ENCODE data around the gene ARG1. TPM values are rescaled to one million over a fixed set of nuclear protein-coding genes. Genes with fewer than 3 reads are reported as not detected.
"Not testable (repeated sequence)": the region's sequence is repeated elsewhere in the genome, so short reads cannot be mapped to it uniquely, and the experiment has no call there.

Gene ARG1
- total RNA-seq (1 to 10 TPM in 1 of 2 donors, under 1 TPM in 1; 0.87 to 4.6 TPM), polyA plus RNA-seq (not detected)
- long read RNA-seq, donor 1, transcript ARG1-203 (8 exons, 1,532 nt), result major isoform, 10 of 12 reads
- long read RNA-seq, donor 1, partial matches to known transcripts, result 0 of 12 reads
- long read RNA-seq, donor 1, other reads (novel, unspliced or antisense), result 2 of 12 reads
- long read RNA-seq, donor 2, partial matches to known transcripts, result 0 of 1 reads
- long read RNA-seq, donor 2, other reads (novel, unspliced or antisense), result 1 of 1 reads

DNA sequence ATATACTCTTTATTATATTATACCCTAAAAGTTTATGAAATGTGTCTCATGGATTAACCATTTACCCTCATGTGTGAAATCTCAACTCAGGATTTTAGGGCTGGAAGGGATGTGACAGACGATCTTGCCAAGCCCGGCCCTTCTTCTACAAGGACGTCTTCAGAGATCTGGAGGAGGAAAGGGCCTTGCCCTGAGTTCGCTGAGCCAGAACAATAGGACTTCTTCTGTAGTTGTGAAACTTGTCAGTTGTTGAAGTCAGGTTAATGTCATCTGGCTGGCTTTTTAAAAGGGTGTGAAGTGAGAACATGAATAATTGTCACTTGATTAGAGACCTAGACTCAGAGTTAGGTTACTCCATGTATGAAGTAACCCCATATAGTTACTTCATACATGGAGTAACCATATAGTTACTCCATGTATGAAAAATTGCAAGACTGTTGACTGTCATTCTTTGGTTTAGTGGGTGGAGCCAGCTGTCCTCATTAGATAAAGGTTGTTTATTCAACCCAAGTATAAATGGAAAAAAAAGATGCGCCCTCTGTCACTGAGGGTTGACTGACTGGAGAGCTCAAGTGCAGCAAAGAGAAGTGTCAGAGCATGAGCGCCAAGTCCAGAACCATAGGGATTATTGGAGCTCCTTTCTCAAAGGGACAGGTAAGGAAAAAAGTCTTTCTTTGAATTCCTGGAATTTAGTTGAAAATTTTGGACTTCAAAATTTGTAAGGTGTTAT lies at the start of gene ARG1:
Gene ARG1 (plus strand): TSS at position 541 of the 730 bp plus-strand sequence. CDS start 57 bp downstream, at position 598.
- no peaks in the 10 kb centered on the region for H3K27me3 ChIP-seq (ENCODE audit: control insufficient read depth in 1 of 2, insufficient read depth in 2 of 2, low read length in 1 of 2)
- peaks cover 2 to 6% of the 10 kb centered on the region in 2 donors for H3K36me3 ChIP-seq (ENCODE audit: control insufficient read depth in 1 of 2, insufficient read depth in 2 of 2, low read length in 1 of 2)
- no peak for ATAC-seq (ENCODE audit: low FRiP score)
- intact Hi-C loops (cut with DNase I), result no loop called here
- DNase-seq, result no peak
- H3K4me3 ChIP-seq (ENCODE audit: low read length in 2 of 2), result no peak within 1 kb of the TSS
- H3K4me1 ChIP-seq (ENCODE audit: control insufficient read depth in 1 of 2, insufficient read depth in 2 of 2, low read length in 2 of 2), result no peaks in the 10 kb centered on the region
- no peak within 1 kb of the TSS for H3K27ac ChIP-seq (ENCODE audit: low read depth in 1 of 2, low read length in 2 of 2)
- no peaks in the 10 kb centered on the region for H3K9me3 ChIP-seq (ENCODE audit: control insufficient read depth, low read length)
- 90 to 93% methylated on average over 6 of the region's 6 CpGs for WGBS, 2 donors

DNA sequence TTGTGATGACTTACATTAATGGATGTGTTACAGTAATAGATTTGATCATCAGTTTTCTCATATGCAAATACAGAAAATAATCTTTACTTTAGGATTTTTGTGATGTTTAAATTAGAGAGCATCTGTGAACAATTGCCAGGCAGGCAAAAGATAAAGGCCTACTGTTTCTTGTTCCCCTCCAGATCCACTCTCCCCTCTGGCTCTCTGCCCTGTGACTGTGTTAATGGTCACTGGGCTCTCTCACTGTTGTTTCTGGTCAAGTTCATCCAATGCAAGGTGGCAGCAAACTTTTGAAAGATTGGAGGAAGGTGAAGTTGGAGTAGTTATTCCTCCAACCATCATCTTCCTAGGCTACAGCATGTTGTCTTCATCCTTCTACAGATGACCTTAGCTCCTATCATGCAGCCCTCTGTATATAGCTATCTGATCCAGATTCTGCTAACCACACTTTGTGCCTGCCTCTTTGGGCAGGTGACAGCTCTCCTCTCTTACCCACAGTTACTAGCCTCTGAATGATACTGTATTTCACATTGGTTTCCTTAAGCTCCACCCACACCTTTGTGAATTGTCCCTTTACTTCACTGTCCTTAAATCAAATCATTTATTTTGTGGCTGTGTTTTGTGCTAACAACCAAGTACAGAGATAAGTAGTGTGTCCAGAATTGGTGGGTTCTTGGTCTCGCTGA lies 48.9 kb upstream of the ARG1 start:
- Histone ChIP-seq H3K36me3 (ENCODE audit: control insufficient read depth in 1 of 2, insufficient read depth in 2 of 2, low read length in 1 of 2) (no peaks in the 10 kb centered on the region), H3K4me3 (ENCODE audit: low read length in 2 of 2) (no peak overlapping the region), H3K27ac (ENCODE audit: low read depth in 1 of 2, low read length in 2 of 2) (no peak overlapping the region), H3K4me1 (ENCODE audit: control insufficient read depth in 1 of 2, insufficient read depth in 2 of 2, low read length in 2 of 2) (no peaks in the 10 kb centered on the region), H3K9me3 (ENCODE audit: control insufficient read depth, low read length) (peaks cover 4% of the 10 kb centered on the region), H3K27me3 (ENCODE audit: control insufficient read depth in 1 of 2, insufficient read depth in 2 of 2, low read length in 1 of 2) (no peaks in the 10 kb centered on the region)
- WGBS, 2 donors, result 97% methylated on average over 1 of the region's 1 CpG
- DNase-seq (no peak), ATAC-seq (ENCODE audit: low FRiP score) (no peak)
- intact Hi-C loops (cut with DNase I), result no loop called here

DNA sequence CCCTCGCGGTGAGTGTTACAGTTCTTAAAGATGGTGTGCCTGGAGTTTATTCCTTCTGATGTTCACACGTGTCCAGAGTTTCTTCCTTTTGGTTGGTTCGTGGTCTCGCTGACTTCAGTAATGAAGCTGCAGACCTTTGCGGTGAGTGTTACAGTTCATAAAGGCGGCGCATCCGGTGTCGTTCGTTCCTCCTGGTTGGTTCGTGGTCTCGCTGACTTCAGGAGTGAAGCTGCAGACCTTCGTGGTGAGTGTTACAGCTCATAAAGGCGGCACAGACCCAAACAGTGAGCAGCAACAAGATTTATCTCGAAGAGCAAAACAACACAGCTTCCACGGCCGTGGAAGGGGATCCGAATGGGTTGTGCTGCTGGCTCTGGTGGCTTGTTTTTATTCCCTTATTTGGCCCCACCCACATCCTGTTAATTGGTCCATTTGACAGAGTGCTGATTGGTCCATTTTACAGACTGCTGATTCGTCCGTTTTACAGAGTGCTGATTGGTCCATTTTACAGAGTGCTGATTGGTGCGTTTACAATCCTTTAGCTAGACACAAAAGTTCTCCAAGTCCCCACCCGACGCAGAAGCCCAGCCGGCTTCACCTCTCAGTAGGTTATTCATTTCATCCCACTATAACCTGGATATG lies 48.2 kb upstream of the ARG1 start:
- WGBS, 2 donors, result 93% methylated on average over 25 of the region's 25 CpGs
- Histone ChIP-seq H3K9me3 (ENCODE audit: control insufficient read depth, low read length) (no peaks in the 10 kb centered on the region), H3K4me1 (ENCODE audit: control insufficient read depth in 1 of 2, insufficient read depth in 2 of 2, low read length in 2 of 2) (no peaks in the 10 kb centered on the region), H3K27ac (ENCODE audit: low read depth in 1 of 2, low read length in 2 of 2) (no peak overlapping the region), H3K4me3 (ENCODE audit: low read length in 2 of 2) (no peak overlapping the region), H3K27me3 (ENCODE audit: control insufficient read depth in 1 of 2, insufficient read depth in 2 of 2, low read length in 1 of 2) (no peaks in the 10 kb centered on the region), H3K36me3 (ENCODE audit: control insufficient read depth in 1 of 2, insufficient read depth in 2 of 2, low read length in 1 of 2) (no peaks in the 10 kb centered on the region)
- intact Hi-C loops (cut with DNase I), result no loop called here
- DNase-seq (no peak), ATAC-seq (ENCODE audit: low FRiP score) (no peak)

DNA sequence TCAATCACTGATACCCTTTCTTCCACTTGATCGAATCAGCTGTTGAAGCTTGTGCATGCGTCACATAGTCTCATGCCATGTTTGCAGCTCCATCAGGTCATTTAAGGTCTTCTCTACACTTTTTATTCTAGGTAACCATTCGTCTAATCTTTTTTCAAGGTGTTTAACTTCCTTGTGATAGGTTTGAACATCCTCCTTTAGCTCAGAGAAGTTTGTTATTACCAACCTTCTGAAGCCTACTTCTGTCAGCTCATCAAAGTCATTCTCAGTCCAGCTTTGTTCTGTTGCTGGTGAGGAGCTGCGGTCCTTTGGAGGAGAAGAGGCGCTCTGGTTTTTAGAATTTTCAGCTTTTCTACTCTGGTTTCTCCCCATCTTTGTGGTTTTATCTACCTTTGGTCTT lies 42.1 kb upstream of the ARG1 start:
- H3K27ac ChIP-seq (ENCODE audit: low read depth in 1 of 2, low read length in 2 of 2); intact Hi-C loops (cut with DNase I): not testable (repeated sequence)

DNA sequence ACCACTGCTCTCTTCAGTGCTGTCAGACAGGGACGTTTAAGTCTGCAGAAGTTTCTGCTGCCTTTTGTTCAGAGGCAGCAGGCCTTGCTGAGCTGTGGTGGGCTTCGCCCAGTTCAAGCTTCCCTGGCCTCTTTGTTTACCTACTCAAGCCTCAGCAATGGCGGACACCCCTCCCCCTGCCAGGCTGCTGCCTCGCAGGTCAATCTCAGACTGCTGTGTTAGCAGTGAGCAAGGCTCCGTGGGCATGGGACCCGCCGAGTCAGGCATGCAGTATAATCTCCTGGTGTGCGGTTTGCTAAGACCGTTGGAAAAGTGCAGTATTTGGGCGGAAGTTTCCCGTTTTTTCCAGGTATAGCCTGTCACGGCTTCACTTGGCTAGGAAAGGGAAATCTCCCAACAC lies 41.3 kb upstream of the ARG1 start:
- 70 to 74% methylated on average over 12 of the region's 12 CpGs for WGBS, 2 donors
- H3K9me3 ChIP-seq (ENCODE audit: control insufficient read depth, low read length); H3K36me3 ChIP-seq (ENCODE audit: control insufficient read depth in 1 of 2, insufficient read depth in 2 of 2, low read length in 1 of 2); ATAC-seq (ENCODE audit: low FRiP score); H3K4me3 ChIP-seq (ENCODE audit: low read length in 2 of 2); H3K27ac ChIP-seq (ENCODE audit: low read depth in 1 of 2, low read length in 2 of 2); H3K4me1 ChIP-seq (ENCODE audit: control insufficient read depth in 1 of 2, insufficient read depth in 2 of 2, low read length in 2 of 2); H3K27me3 ChIP-seq (ENCODE audit: control insufficient read depth in 1 of 2, insufficient read depth in 2 of 2, low read length in 1 of 2); intact Hi-C loops (cut with DNase I); DNase-seq: not testable (repeated sequence)

More for the DNA sequence above, 42.1 kb upstream of the ARG1 start:
- ATAC-seq (ENCODE audit: low FRiP score); H3K9me3 ChIP-seq (ENCODE audit: control insufficient read depth, low read length); H3K27me3 ChIP-seq (ENCODE audit: control insufficient read depth in 1 of 2, insufficient read depth in 2 of 2, low read length in 1 of 2); DNase-seq; H3K4me3 ChIP-seq (ENCODE audit: low read length in 2 of 2); H3K36me3 ChIP-seq (ENCODE audit: control insufficient read depth in 1 of 2, insufficient read depth in 2 of 2, low read length in 1 of 2); H3K4me1 ChIP-seq (ENCODE audit: control insufficient read depth in 1 of 2, insufficient read depth in 2 of 2, low read length in 2 of 2): not testable (repeated sequence)
- WGBS, 2 donors, result 89 to 90% methylated on average over 5 of the region's 5 CpGs

DNA sequence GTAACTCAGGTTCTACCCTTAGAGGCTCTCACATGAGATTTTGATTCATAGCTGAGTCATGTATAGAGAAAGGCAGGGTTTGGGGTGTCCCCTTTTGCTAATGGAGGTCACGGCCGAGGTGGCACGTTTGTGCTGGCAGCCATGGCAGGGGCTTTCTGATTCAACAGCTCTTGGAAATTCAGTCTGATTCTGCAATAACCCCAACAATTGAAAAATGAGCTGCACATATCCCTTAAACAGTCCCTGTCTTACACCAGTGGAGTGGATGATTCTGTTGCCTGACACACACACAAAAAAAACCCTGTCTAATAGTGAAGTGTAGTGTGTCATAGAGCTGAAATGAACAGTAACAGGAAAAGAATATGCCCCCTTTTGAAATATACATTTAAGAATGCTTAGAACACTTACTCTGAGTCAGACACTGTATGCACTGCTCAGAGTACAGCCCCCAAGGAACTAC lies 40.4 kb upstream of the ARG1 start:
- H3K9me3 ChIP-seq (ENCODE audit: control insufficient read depth, low read length), result peaks cover 1% of the 10 kb centered on the region
- H3K27me3 ChIP-seq (ENCODE audit: control insufficient read depth in 1 of 2, insufficient read depth in 2 of 2, low read length in 1 of 2), result no peaks in the 10 kb centered on the region
- H3K27ac ChIP-seq (ENCODE audit: low read depth in 1 of 2, low read length in 2 of 2), result no peak overlapping the region
- intact Hi-C loops (cut with DNase I), result no loop called here
- ATAC-seq (ENCODE audit: low FRiP score), result no peak
- H3K4me1 ChIP-seq (ENCODE audit: control insufficient read depth in 1 of 2, insufficient read depth in 2 of 2, low read length in 2 of 2), result no peaks in the 10 kb centered on the region
- no peak for DNase-seq
- no peaks in the 10 kb centered on the region for H3K36me3 ChIP-seq (ENCODE audit: control insufficient read depth in 1 of 2, insufficient read depth in 2 of 2, low read length in 1 of 2)
- H3K4me3 ChIP-seq (ENCODE audit: low read length in 2 of 2), result no peak overlapping the region
- WGBS, 2 donors, result 65 to 66% methylated on average over 3 of the region's 3 CpGs

DNA sequence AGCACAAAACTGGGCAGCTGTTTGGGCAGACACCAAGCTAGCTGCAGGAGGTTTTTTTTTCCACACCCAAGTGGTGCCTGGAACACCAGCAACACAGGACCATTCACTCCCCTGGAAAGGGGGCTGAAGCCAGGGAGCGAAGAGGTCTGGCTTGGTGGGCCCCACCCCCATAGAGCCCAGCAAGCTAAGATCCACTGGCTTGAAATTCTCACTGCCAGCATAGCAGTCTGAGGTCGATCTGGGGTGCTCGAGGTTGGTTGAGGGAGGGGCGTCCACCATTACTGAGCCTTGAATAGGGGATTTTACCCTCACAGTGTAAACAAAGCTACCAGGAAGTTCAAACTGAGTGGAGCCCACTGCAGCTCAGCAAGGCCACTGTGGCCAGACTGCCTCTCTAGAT lies 34.4 kb upstream of the ARG1 start:
- H3K27ac ChIP-seq (ENCODE audit: low read depth in 1 of 2, low read length in 2 of 2); H3K4me3 ChIP-seq (ENCODE audit: low read length in 2 of 2); DNase-seq; H3K36me3 ChIP-seq (ENCODE audit: control insufficient read depth in 1 of 2, insufficient read depth in 2 of 2, low read length in 1 of 2); ATAC-seq (ENCODE audit: low FRiP score); H3K9me3 ChIP-seq (ENCODE audit: control insufficient read depth, low read length); intact Hi-C loops (cut with DNase I); H3K4me1 ChIP-seq (ENCODE audit: control insufficient read depth in 1 of 2, insufficient read depth in 2 of 2, low read length in 2 of 2); H3K27me3 ChIP-seq (ENCODE audit: control insufficient read depth in 1 of 2, insufficient read depth in 2 of 2, low read length in 1 of 2): not testable (repeated sequence)
- WGBS, 2 donors, result 78 to 80% methylated on average over 4 of the region's 4 CpGs

DNA sequence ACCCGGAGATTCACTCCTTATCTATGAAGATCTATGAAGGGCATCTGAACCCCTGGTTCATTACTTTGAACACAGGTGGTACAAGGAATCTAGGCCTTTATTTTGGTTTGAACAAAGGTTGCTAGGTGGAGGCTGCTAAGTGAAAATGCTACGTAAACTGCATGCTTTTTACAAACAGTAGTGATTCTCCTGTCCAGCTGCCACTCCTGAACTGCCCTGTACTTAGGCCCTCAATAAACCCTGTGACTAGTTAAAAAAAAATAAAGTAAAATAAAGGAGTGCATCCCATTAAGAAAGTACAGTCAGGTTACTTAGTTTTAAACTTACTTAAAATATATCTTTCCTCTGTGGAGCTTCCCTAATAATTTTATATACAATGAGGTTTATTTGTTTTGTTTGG lies 27.7 kb upstream of the ARG1 start:
- no peak overlapping the region for H3K4me3 ChIP-seq (ENCODE audit: low read length in 2 of 2)
- intact Hi-C loops (cut with DNase I), result no loop called here
- no peaks in the 10 kb centered on the region for H3K4me1 ChIP-seq (ENCODE audit: control insufficient read depth in 1 of 2, insufficient read depth in 2 of 2, low read length in 2 of 2)
- H3K27me3 ChIP-seq (ENCODE audit: control insufficient read depth in 1 of 2, insufficient read depth in 2 of 2, low read length in 1 of 2), result no peaks in the 10 kb centered on the region
- ATAC-seq (ENCODE audit: low FRiP score) (no peak), DNase-seq (no peak)
- 83 to 85% methylated on average over 2 of the region's 2 CpGs for WGBS, 2 donors
- no peak overlapping the region for H3K27ac ChIP-seq (ENCODE audit: low read depth in 1 of 2, low read length in 2 of 2)
- no peaks in the 10 kb centered on the region for H3K9me3 ChIP-seq (ENCODE audit: control insufficient read depth, low read length)
- H3K36me3 ChIP-seq (ENCODE audit: control insufficient read depth in 1 of 2, insufficient read depth in 2 of 2, low read length in 1 of 2), result no peaks in the 10 kb centered on the region

Measured in aorta (tissue), 5 donors.